Stimulated activated CD4-positive, alpha-beta T cell treated with anti-CD3 and anti-CD28 coated beads, Interleukin-1b, Interleukin-23, amount 100 ng/mL, for 1 hour (primary cell): Measurements from ENCODE around the gene MAP7D2.

Experiments
- DNase-seq, 2 donors: peaks; one replicate each; pipeline ENCODE4 v3.0.0-alpha.2; 2020; ENCODE audit warnings: low read depth in 2 of 2

The MAP7D2 gene

DNA sequence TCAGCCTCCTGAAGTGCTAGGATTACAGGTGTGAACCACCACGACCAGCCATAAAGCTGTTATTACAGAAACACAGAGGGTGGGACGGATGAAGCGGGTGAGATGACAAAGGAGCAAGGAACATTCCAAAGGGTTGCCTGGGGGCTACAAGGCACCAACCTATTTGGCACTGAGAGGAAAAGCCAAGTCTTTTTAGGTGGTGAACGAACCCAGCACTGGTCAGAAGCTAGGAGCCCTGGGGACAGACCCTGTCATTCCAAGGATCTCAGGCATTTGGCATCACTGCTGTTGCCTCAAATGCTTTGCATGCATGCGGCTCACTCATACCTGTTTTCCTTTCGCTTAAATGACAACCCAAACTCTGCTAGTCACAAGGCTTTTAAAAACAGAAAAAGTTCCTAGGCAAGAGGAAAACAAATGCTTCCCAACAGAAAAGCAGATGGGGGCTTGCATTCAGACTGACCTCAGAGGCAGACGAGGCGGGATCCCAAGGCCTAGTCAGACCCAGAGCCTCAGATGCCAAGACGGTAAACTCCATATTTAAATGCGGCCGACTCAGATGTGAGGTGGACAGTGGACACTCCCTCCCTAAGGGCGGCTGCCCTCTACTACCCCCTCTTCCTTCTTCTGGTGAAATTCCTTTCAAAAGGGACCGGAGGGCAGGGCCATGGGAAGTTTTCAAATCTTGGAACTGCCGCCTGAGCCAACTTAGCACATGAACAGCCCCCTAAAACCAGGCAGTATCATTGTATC lies 4.5 kb downstream of the MAP7D2 start:
- DNase-seq = no peak

- no peak for DNase-seq
These were observed 5.4 kb downstream of the MAP7D2 start for GRCh38 chrX:20111271-20111670.

DNA sequence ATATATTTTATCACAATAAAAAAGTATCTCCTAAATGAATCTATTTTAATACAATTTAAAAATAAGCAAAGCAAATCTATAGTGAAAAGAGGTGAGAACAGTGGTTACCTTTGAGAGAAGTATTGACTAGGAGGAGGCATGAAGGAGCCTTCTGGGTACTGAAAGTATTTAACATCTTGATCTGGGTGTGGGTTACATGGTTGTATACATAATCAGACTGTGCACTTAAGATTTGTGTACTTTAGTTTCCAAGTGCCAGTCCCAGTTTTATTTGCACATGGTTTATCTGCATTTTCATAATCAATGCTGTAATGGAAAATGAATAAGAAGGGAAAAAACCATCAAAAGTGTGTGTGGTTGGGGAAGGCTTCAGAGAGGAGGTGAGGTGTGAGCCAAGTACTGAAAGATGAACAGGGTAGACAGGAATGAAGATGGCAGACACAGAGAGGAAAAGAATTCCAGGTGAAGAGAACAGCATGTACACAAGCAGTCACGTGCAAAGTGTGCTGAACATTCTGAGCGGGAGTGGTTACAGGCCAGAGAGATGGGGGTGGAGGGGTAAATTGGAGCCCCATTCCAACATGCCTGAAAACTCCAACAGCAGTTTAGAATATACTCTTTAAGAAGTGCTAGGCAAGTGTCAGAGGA lies 14.6 kb downstream of the MAP7D2 start:
- DNase-seq = no peak

GRCh38 chrX:20091499-20091898 lies 25.2 kb downstream of the MAP7D2 start:
- DNase-seq = no peak

DNA sequence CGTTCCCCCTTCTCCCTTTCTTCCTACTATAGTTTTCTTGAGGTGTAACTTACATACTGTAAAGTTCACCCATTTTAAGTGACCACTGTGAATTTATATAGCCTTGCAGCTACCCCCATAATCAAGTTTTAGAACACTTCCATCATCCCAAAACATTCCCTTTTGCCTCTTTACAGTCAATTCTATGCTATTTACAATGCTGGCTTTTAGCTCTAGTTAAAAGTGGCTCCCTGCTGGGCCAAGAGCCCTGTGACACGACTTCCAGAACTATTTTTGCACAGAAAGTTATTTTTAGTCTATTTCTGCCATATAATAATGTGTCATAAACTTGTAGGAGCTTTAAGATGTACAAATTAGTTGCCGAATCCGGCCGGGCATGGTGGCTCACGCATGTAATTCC lies 26.9 kb downstream of the MAP7D2 start:
- no peak for DNase-seq

- DNase-seq = no peak
These were observed 36.4 kb downstream of the MAP7D2 start for GRCh38 chrX:20080277-20080676.

DNA sequence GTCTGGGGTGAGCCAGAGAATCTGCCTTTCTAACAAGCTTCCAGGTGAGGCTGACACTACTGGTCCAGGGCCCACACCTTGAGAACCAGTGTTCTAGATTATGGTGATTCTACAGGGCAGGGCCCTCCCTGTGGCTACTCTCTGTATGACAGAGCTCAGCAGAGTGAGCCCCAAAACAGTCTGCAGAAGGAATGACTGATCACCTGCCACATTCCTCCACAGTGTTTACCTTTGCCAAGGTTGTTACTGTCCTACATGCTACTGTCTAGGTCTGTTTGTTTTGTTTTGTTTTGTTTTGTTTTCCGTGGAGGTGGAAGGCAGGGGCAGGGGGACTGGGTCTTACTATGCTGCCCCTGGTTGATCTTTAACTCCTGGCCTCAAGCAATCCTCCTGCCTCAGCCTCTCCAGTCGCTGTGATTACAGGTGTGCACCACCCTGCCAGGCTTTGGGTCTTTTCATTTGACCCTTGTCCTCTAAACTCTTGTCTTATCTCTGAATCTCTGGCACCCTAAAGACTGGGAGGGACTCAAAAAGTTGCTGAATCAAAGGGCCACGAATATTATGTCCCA lies 45.1 kb downstream of the MAP7D2 start:
- no peak for DNase-seq

DNA sequence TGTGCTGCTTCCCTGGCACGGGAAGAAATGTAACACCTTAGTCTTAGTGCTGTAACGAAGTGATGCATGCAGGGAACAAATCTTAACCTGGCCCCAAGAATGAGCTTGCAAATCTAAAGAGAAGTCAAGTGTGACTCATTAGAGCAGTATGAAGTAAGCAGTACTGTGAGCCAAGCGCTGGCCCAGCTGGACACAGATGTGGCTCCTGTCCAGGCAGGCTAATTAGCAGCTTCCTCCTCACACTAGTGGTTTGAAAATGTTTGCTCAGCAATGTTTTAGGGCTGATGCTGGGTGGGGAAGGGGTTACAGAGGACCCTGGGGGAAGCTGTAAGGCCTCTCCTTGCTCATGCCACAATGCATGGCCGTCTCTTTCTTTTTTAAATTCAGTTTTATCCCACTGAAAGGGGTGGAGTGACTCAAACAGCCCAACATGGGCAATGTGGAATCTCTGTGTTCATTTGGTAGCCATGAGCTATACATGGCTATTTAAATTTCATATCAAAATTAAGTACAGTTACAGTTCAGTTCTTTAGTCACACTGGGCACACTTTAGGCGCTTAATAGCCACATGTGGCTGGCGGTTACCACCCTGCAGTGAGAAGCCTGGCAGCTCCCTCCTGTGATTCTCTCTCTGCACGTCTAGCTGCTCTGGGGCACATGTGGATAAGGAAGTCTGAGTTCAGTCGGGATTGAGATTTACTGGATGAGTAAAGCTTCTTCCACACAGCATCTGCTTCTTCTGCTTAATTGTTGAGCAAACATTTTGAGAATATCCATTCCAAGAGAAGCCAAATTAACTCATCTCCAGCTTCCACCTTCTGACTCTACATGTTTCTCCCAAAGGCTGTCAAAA lies 48.8 kb downstream of the MAP7D2 start:
- no peak for DNase-seq

GRCh38 chrX:20066968-20067708 lies 49.6 kb downstream of the MAP7D2 start:
- no peak for DNase-seq

DNA sequence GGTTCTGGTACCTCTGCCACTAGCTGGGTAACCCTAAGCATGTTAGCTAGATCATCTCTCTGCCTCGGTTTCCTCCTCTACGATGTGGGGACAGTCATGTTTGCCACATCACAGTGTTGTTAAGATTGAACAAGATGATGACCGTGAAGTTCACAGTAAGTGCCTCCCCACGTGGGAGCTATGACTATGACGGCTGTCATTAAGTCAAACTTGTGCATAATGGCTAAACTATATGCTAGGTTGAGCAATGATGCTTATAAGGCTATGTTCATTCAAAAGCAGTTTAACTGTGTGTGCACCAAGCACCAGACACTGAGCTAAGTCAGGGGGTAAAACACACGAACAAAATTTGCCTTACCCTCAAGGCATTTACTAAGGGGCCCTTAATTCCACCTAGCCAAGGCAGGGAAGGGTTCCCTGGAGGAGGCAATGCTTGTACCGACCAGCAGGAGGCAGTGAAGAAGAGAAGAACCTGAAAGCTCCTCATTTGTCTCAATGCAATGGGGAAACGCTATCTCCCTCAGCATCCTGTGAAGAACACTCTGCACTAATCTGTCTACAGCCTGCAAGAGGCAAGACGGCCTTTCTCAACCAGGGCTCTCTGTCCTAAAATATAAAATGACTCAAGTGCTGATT lies 52.9 kb downstream of the MAP7D2 start:
- DNase-seq = no peak

GRCh38 chrX:20063153-20063552 lies 53.6 kb downstream of the MAP7D2 start:
- no peak for DNase-seq

GRCh38 chrX:20061855-20062254 lies 54.9 kb downstream of the MAP7D2 start:
- DNase-seq = no peak

DNA sequence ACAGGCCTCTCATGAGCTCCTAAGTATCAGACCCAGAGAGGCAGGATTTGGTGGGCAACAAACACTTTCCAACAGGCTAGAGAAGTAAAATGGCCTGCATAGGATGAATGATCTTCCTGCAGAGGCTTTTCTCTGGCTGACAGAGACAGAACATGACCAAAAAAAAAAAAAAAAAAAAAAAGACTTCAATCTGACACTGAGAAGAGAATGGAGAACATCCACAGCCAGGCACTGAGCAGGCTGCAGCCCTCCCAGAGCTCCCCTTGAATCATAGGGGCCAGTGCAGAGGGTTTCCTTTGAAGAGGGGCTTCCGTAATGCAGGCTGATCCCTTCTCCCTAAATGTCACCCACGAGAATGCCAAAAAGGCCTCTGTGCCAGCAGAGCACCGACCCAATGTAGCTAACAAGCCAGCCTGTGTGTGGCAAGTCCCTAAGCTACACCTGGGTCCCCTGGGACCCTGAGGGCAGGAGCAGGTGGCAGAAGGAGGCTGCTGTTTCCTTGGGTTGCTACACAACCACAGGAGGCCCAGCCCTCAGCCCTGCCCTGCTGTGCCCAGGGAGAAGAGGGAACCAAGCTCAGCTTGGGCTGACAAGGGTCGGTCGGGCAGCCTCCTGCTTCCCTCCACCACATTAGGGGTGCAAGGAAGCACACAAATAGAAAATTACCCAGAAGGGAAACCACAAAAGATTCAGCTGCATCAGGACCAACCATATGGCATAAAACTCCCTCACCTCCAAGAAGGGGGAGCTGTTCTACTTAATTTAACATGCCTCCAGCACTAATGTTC lies 55.6 kb downstream of the MAP7D2 start:
- DNase-seq = no peak

GRCh38 chrX:20059467-20060128 lies 57.1 kb downstream of the MAP7D2 start:
- no peak for DNase-seq

GRCh38 chrX:20057479-20057878 lies 59.2 kb downstream of the MAP7D2 start:
- DNase-seq = no peak

- no peak for DNase-seq
These were observed 60.0 kb downstream of the MAP7D2 start for GRCh38 chrX:20056704-20057103.

DNA sequence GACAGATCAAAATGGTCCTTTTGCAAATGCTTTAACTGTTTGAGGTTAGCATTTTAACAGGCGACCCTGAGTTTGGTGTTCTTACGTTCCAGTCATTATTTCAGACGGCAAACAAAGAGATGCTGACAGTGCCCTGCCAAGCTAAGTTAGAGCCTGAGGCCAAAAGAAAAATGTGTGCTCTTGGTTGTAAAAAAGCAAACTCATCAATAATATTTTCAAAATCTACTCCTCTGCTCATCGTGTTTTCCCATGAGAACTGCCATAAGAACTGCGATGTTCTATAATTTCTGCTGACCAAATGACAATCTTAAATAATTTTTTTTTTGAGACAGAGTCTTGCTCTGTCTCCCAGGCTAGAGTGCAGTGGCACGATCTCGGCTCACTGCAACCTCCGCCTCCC lies 63.2 kb downstream of the MAP7D2 start:
- no peak for DNase-seq

DNA sequence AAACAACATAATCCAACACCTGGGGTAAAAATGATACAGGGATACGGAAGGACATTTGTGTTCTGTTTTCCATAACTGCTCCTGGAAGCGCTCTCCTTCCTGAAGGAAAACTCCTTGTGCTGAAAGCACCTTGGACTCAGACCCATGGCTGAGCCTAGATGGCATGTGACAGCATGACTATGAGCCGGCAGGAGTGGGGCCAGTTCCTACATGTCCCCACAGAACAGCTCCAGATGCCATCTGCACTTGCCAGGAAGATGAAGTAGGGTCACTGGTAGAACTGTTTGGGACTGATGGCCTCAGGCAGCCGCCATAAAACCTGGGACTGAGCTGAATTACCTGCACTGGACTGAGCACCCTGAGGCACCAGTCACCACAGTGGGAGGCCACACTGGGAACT lies 69.8 kb downstream of the MAP7D2 start:
- DNase-seq = no peak

GRCh38 chrX:20046223-20046622 lies 70.5 kb downstream of the MAP7D2 start:
- no peak for DNase-seq

GRCh38 chrX:20042221-20042620 lies 74.5 kb downstream of the MAP7D2 start:
- DNase-seq = no peak
